GM18520 (cell line): ENCODE data around the gene RGPD6.
"Not testable (repeated sequence)": the region's sequence is repeated elsewhere in the genome, so short reads cannot be mapped to it uniquely, and the experiment has no call there.

ENCODE experiments used
- ATAC-seq: cut with Tn5 transposase; IDR thresholded peaks from one replicate; pipeline ENCODE4 v1.9.1; 2021; ENCODE audit not compliant: unreplicated experiment

RGPD6 gene

GRCh38 chr2:110482697-110483096, 94.3 kb downstream of the RGPD6 start:
- not testable (repeated sequence) for ATAC-seq

- ATAC-seq = not testable (repeated sequence)
Observed at GRCh38 chr2:110481200-110481599, 95.8 kb downstream of the RGPD6 start.

- ATAC-seq = not testable (repeated sequence)
Observed at GRCh38 chr2:110480084-110480483, 96.9 kb downstream of the RGPD6 start.

GRCh38 chr2:110477370-110477769, 99.7 kb downstream of the RGPD6 start:
- not testable (repeated sequence) for ATAC-seq

GRCh38 chr2:110476952-110477351, 100.1 kb downstream of the RGPD6 start:
- not testable (repeated sequence) for ATAC-seq

- ATAC-seq = not testable (repeated sequence)
Observed at GRCh38 chr2:110475627-110476359, 101.2 kb downstream of the RGPD6 start.

GRCh38 chr2:110474898-110475297, 102.1 kb downstream of the RGPD6 start:
- peak; percentile 86 for ATAC-seq

- ATAC-seq = not testable (repeated sequence)
Observed at GRCh38 chr2:110473059-110473358, 104.0 kb downstream of the RGPD6 start.

GRCh38 chr2:110472171-110473058, 104.6 kb downstream of the RGPD6 start, which contains the start of gene LIMS4:
LIMS4 (minus strand) TSS chr2:110472816; CDS start chr2:110472778, 38 bp downstream.
- ATAC-seq = not testable (repeated sequence)

GRCh38 chr2:110468921-110469320, 108.1 kb downstream of the RGPD6 start:
- not testable (repeated sequence) for ATAC-seq

GRCh38 chr2:110465312-110465711, 111.7 kb downstream of the RGPD6 start:
- not testable (repeated sequence) for ATAC-seq
